ENCODE data around the gene PKN3. TPM values are rescaled to one million over a fixed set of nuclear protein-coding genes. Genes with fewer than 3 reads are reported as not detected.
"Not testable (repeated sequence)": the region's sequence is repeated elsewhere in the genome, so short reads cannot be mapped to it uniquely, and the experiment has no call there.

PKN3 gene
- total RNA-seq, 1 donor from 2014 or later = 4.4 TPM

DNA sequence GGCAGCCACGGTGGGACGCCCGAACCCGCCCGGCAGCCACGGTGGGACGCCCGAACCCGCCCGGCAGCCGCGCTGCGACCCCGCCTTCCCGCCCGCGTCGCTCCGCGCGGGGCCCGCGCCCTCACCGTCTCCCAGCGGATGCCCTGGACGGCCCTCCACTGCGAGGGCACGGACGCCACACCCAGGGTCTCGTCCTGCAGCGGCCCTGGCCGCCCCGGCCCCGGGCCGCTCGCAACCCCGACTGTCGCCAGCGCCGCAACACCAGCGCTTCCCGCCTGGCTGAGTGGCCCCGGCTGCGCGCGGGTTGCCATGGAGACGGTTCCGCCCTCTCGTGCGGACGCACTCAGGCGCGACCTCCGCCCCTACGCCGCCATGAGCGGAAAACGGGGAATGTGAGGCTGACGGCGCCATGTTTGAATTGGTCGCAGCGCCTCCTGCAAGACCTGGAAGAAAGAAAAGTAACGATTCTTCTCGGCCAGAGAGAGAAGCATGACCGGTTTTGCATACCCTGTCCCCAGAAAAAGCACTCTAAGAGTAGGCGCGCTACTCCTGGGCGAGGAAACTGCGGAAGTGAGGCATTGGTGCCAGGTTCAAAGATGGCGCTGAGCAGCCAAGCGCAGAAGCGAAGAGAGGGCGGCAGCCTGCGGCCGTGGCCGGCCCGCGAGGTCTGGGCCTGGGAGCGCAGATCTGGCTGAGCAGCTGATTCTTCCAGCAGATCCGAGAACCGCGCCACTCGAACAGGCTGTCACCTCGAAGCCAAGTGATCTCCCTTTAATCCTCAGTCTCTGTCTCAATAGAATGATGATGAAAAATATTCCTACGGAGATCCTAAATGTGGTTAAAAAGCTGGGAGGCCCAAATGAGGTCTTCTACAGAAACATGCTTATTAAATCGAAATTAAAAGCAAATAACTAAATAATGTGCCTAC lies 45.6 kb upstream of the PKN3 start, which contains the start of gene DYNC2I2:
Gene DYNC2I2 (minus strand): TSS at position 432 of the 928 bp plus-strand sequence. CDS start 121 bp downstream, at position 311.
- no peaks in the 10 kb centered on the region for H3K9me3 Mint-ChIP-seq
- H3K4me1 Mint-ChIP-seq = peaks cover 13% of the 10 kb centered on the region
- no peak for TF ChIP-seq EZH2 (IDR thresholded peaks at IDR 0.05)
- TF ChIP-seq, protein P1, sequence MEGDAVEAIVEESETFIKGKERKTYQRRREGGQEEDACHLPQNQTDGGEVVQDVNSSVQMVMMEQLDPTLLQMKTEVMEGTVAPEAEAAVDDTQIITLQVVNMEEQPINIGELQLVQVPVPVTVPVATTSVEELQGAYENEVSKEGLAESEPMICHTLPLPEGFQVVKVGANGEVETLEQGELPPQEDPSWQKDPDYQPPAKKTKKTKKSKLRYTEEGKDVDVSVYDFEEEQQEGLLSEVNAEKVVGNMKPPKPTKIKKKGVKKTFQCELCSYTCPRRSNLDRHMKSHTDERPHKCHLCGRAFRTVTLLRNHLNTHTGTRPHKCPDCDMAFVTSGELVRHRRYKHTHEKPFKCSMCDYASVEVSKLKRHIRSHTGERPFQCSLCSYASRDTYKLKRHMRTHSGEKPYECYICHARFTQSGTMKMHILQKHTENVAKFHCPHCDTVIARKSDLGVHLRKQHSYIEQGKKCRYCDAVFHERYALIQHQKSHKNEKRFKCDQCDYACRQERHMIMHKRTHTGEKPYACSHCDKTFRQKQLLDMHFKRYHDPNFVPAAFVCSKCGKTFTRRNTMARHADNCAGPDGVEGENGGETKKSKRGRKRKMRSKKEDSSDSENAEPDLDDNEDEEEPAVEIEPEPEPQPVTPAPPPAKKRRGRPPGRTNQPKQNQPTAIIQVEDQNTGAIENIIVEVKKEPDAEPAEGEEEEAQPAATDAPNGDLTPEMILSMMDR (IDR thresholded peaks at IDR 0.05) = peak; percentile 9
- Histone ChIP-seq H3K9ac (peak within 1 kb of the TSS; percentile 92), H3K79me2 (ENCODE audit: low read depth) (peaks cover 44% of the 10 kb centered on the region), H2AFZ (replicated peaks) (peak within 1 kb of the TSS; percentile 85), H3K27me3 (no peaks in the 10 kb centered on the region), H3K4me3 (peak within 1 kb of the TSS; percentile 70), H3K36me3 (no peaks in the 10 kb centered on the region), H3K4me2 (peak within 1 kb of the TSS; percentile 71), H4K20me1 (ENCODE audit: low read depth) (no peaks in the 10 kb centered on the region), H3K4me1 (peaks cover 3% of the 10 kb centered on the region), H3F3A (ENCODE audit: low read depth) (peaks cover 15% of the 10 kb centered on the region), H3K27ac (peak within 1 kb of the TSS; percentile 99), H3K9me3 (ENCODE audit: low read depth) (no peaks in the 10 kb centered on the region)
- H3K4me3 Mint-ChIP-seq = peak within 1 kb of the TSS; percentile 91
- H3K36me3 Mint-ChIP-seq = peaks cover 11% of the 10 kb centered on the region
- peaks cover 4% of the 10 kb centered on the region for H3K27me3 Mint-ChIP-seq (ENCODE audit: insufficient read depth, low read depth)
- peak within 1 kb of the TSS; percentile 100 for H3K27ac Mint-ChIP-seq
- DNase-seq (ENCODE audit: low spot score) = peak; percentile 99

- Mint-ChIP-seq H3K27ac (peak overlapping the region; percentile 100), H3K36me3 (peaks cover 9% of the 10 kb centered on the region), H3K9me3 (no peaks in the 10 kb centered on the region), H3K4me1 (peaks cover 13% of the 10 kb centered on the region), H3K4me3 (peak overlapping the region; percentile 91), H3K27me3 (ENCODE audit: insufficient read depth, low read depth) (peaks cover 4% of the 10 kb centered on the region)
- H2AFZ ChIP-seq (replicated peaks) = peak overlapping the region; percentile 85
- H3K27me3 ChIP-seq = no peaks in the 10 kb centered on the region
- H3F3A ChIP-seq (ENCODE audit: low read depth) = peaks cover 15% of the 10 kb centered on the region
- no peaks in the 10 kb centered on the region for H4K20me1 ChIP-seq (ENCODE audit: low read depth)
- no peaks in the 10 kb centered on the region for H3K36me3 ChIP-seq
- H3K9ac ChIP-seq = no peak overlapping the region
- peaks cover 3% of the 10 kb centered on the region for H3K4me1 ChIP-seq
- TF ChIP-seq EZH2 (IDR thresholded peaks at IDR 0.05) (no peak), EZH2phosphoT487 (IDR thresholded peaks at IDR 0.05) (no peak)
- TF ChIP-seq, protein P1 (IDR thresholded peaks at IDR 0.05) = no peak
- H3K79me2 ChIP-seq (ENCODE audit: low read depth) = peaks cover 39% of the 10 kb centered on the region
- no peak for DNase-seq (ENCODE audit: low spot score)
- no peaks in the 10 kb centered on the region for H3K9me3 ChIP-seq (ENCODE audit: low read depth)
- peak overlapping the region; percentile 99 for H3K27ac ChIP-seq
- no peak overlapping the region for H3K4me3 ChIP-seq
- peak overlapping the region; percentile 71 for H3K4me2 ChIP-seq
Measured at GRCh38 chr9:128657344-128657704, 45.0 kb upstream of the PKN3 start.

DNA sequence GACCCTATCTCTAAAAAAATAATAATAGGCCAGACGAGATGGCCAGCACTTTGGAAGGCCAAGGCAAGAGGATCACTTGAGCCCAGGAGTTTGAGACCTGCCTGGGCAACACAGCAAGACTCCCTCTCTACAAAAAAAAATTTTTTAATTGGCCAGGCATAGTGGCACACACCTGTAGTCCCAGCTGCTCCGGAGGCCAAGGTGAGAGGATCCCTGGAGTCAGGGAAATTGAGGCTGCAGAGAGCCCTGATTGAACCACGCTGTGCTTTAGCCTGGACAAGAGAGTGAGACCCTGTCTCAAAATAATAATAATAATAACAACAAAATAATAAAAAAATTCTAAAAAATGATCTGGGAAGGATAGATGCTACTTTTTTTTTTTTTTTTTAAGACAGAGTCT lies 44.5 kb upstream of the PKN3 start:
- no peaks in the 10 kb centered on the region for H3K27me3 ChIP-seq
- H3K36me3 Mint-ChIP-seq = peaks cover 9% of the 10 kb centered on the region
- peaks cover 3% of the 10 kb centered on the region for H3K4me1 ChIP-seq
- DNase-seq (ENCODE audit: low spot score) = no peak
- peaks cover 15% of the 10 kb centered on the region for H3F3A ChIP-seq (ENCODE audit: low read depth)
- peaks cover 35% of the 10 kb centered on the region for H3K79me2 ChIP-seq (ENCODE audit: low read depth)
- H3K4me3 ChIP-seq = no peak overlapping the region
- H3K27ac ChIP-seq = no peak overlapping the region
- TF ChIP-seq, protein P1 (IDR thresholded peaks at IDR 0.05) = no peak
- TF ChIP-seq EZH2 (IDR thresholded peaks at IDR 0.05) = no peak
- TF ChIP-seq EZH2phosphoT487 (IDR thresholded peaks at IDR 0.05) = no peak
- H3K36me3 ChIP-seq = no peaks in the 10 kb centered on the region
- H3K9ac ChIP-seq = no peak overlapping the region
- H3K9me3 ChIP-seq (ENCODE audit: low read depth) = no peaks in the 10 kb centered on the region
- no peaks in the 10 kb centered on the region for H4K20me1 ChIP-seq (ENCODE audit: low read depth)
- H3K9me3 Mint-ChIP-seq = no peaks in the 10 kb centered on the region
- H2AFZ ChIP-seq (replicated peaks) = peak overlapping the region; percentile 85
- H3K4me2 ChIP-seq = no peak overlapping the region
- H3K27me3 Mint-ChIP-seq (ENCODE audit: insufficient read depth, low read depth) = peaks cover 4% of the 10 kb centered on the region
- H3K4me3 Mint-ChIP-seq = peak overlapping the region; percentile 91
- H3K4me1 Mint-ChIP-seq = peaks cover 13% of the 10 kb centered on the region
- peak overlapping the region; percentile 100 for H3K27ac Mint-ChIP-seq

- H3K36me3 ChIP-seq; H2AFZ ChIP-seq (replicated peaks); H3K27ac Mint-ChIP-seq; H4K20me1 ChIP-seq (ENCODE audit: low read depth); H3K36me3 Mint-ChIP-seq; H3K27me3 Mint-ChIP-seq (ENCODE audit: insufficient read depth, low read depth); H3K27ac ChIP-seq; H3K79me2 ChIP-seq (ENCODE audit: low read depth); H3K4me1 ChIP-seq; H3K4me3 ChIP-seq; H3K27me3 ChIP-seq; H3K4me2 ChIP-seq; H3F3A ChIP-seq (ENCODE audit: low read depth); DNase-seq (ENCODE audit: low spot score); H3K9me3 Mint-ChIP-seq; H3K9me3 ChIP-seq (ENCODE audit: low read depth); H3K9ac ChIP-seq; H3K4me3 Mint-ChIP-seq; H3K4me1 Mint-ChIP-seq: not testable (repeated sequence)
Measured at GRCh38 chr9:128666481-128666941, 35.8 kb upstream of the PKN3 start.

All from neural progenitor cell (in vitro differentiated cells).